ENCODE measurements around the gene SCLY.
"Not testable (repeated sequence)": the region's sequence is repeated elsewhere in the genome, so short reads cannot be mapped to it uniquely, and the experiment has no call there.

Gene SCLY

GRCh38 chr2:238043851-238044250 lies 16.9 kb upstream of the SCLY start:
- no peak for TF ChIP-seq JUND (IDR thresholded peaks at IDR 0.05; ENCODE audit: low read depth)
- DNase-seq (ENCODE audit: low read depth in 1 of 2, low spot score in 1 of 2) = no peak
- in situ Hi-C loops (cut with HindIII; ENCODE audit: low pct_unique_long_range_greater_than_20kb, low sequenced_read_pairs) = no loop called here

- in situ Hi-C loops (cut with HindIII; ENCODE audit: low pct_unique_long_range_greater_than_20kb, low sequenced_read_pairs) = no loop called here
- DNase-seq (ENCODE audit: low read depth in 1 of 2, low spot score in 1 of 2) = no peak
- no peak for TF ChIP-seq JUND (IDR thresholded peaks at IDR 0.05; ENCODE audit: low read depth)
These were observed 15.2 kb upstream of the SCLY start for GRCh38 chr2:238045575-238045974.

- in situ Hi-C loops (cut with HindIII; ENCODE audit: low pct_unique_long_range_greater_than_20kb, low sequenced_read_pairs) = no loop called here
- DNase-seq (ENCODE audit: low read depth in 1 of 2, low spot score in 1 of 2) = no peak
- TF ChIP-seq JUND (IDR thresholded peaks at IDR 0.05; ENCODE audit: low read depth) = no peak
These were observed 14.0 kb upstream of the SCLY start for GRCh38 chr2:238046725-238047270.

GRCh38 chr2:238053191-238053776 lies 7.5 kb upstream of the SCLY start:
- TF ChIP-seq JUND (IDR thresholded peaks at IDR 0.05; ENCODE audit: low read depth) = no peak
- in situ Hi-C loops (cut with HindIII; ENCODE audit: low pct_unique_long_range_greater_than_20kb, low sequenced_read_pairs) = no loop called here
- no peak for DNase-seq (ENCODE audit: low read depth in 1 of 2, low spot score in 1 of 2)

- DNase-seq (ENCODE audit: low read depth in 1 of 2, low spot score in 1 of 2) = no peak
- TF ChIP-seq JUND (IDR thresholded peaks at IDR 0.05; ENCODE audit: low read depth) = no peak
- in situ Hi-C loops (cut with HindIII; ENCODE audit: low pct_unique_long_range_greater_than_20kb, low sequenced_read_pairs) = no loop called here
These were observed 5.0 kb upstream of the SCLY start for GRCh38 chr2:238055841-238056240.

GRCh38 chr2:238057696-238058575 lies 2.9 kb upstream of the SCLY start:
- DNase-seq (ENCODE audit: low read depth in 1 of 2, low spot score in 1 of 2); in situ Hi-C loops (cut with HindIII; ENCODE audit: low pct_unique_long_range_greater_than_20kb, low sequenced_read_pairs): not testable (repeated sequence)

GRCh38 chr2:238059505-238059904 lies 1.3 kb upstream of the SCLY start:
- in situ Hi-C loops (cut with HindIII; ENCODE audit: low pct_unique_long_range_greater_than_20kb, low sequenced_read_pairs) = no loop called here
- no peak for DNase-seq (ENCODE audit: low read depth in 1 of 2, low spot score in 1 of 2)

GRCh38 chr2:238060096-238060541 lies 682 bp upstream of the SCLY start:
- peak in 1 of 2 experiments; percentile 4 for DNase-seq (ENCODE audit: low read depth in 1 of 2, low spot score in 1 of 2)
- in situ Hi-C loops (cut with HindIII; ENCODE audit: low pct_unique_long_range_greater_than_20kb, low sequenced_read_pairs) = no loop called here
- TF ChIP-seq JUND (IDR thresholded peaks at IDR 0.05; ENCODE audit: low read depth) = no peak

More at GRCh38 chr2:238059505-238059904, 1.3 kb upstream of the SCLY start:
- TF ChIP-seq JUND (IDR thresholded peaks at IDR 0.05; ENCODE audit: low read depth) = no peak

- TF ChIP-seq JUND (IDR thresholded peaks at IDR 0.05; ENCODE audit: low read depth) = no peak
- peak; percentile 28 to 41 for DNase-seq (ENCODE audit: low read depth in 1 of 2, low spot score in 1 of 2)
- in situ Hi-C loops (cut with HindIII; ENCODE audit: low pct_unique_long_range_greater_than_20kb, low sequenced_read_pairs) = no loop called here
These were observed 758 bp downstream of the SCLY start for GRCh38 chr2:238061315-238062202.

GRCh38 chr2:238063414-238064189 lies 2.8 kb downstream of the SCLY start:
- in situ Hi-C loops (cut with HindIII; ENCODE audit: low pct_unique_long_range_greater_than_20kb, low sequenced_read_pairs) = no loop called here
- TF ChIP-seq JUND (IDR thresholded peaks at IDR 0.05; ENCODE audit: low read depth) = no peak
- DNase-seq (ENCODE audit: low read depth in 1 of 2, low spot score in 1 of 2) = no peak

- DNase-seq (ENCODE audit: low read depth in 1 of 2, low spot score in 1 of 2) = no peak
- TF ChIP-seq JUND (IDR thresholded peaks at IDR 0.05; ENCODE audit: low read depth) = no peak
- in situ Hi-C loops (cut with HindIII; ENCODE audit: low pct_unique_long_range_greater_than_20kb, low sequenced_read_pairs) = no loop called here
These were observed 3.6 kb downstream of the SCLY start for GRCh38 chr2:238064376-238064775.
